ENCODE data around the gene SCN3B.
"Not testable (repeated sequence)": the region's sequence is repeated elsewhere in the genome, so short reads cannot be mapped to it uniquely, and the experiment has no call there.

SCN3B gene, protein sequence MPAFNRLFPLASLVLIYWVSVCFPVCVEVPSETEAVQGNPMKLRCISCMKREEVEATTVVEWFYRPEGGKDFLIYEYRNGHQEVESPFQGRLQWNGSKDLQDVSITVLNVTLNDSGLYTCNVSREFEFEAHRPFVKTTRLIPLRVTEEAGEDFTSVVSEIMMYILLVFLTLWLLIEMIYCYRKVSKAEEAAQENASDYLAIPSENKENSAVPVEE

GRCh38 chr11:123654566-123655081, at the start of gene SCN3B:
SCN3B (minus strand) TSS chr11:123654624; CDS start chr11:123653801, 823 bp downstream.
- peak; percentile 78 for DNase-seq

GRCh38 chr11:123702696-123703095, 48.3 kb upstream of the SCN3B start:
- no peak for DNase-seq

GRCh38 chr11:123702139-123702538, 47.7 kb upstream of the SCN3B start:
- DNase-seq = no peak

- DNase-seq = no peak
These were observed 46.3 kb upstream of the SCN3B start for GRCh38 chr11:123700772-123701171.

DNA sequence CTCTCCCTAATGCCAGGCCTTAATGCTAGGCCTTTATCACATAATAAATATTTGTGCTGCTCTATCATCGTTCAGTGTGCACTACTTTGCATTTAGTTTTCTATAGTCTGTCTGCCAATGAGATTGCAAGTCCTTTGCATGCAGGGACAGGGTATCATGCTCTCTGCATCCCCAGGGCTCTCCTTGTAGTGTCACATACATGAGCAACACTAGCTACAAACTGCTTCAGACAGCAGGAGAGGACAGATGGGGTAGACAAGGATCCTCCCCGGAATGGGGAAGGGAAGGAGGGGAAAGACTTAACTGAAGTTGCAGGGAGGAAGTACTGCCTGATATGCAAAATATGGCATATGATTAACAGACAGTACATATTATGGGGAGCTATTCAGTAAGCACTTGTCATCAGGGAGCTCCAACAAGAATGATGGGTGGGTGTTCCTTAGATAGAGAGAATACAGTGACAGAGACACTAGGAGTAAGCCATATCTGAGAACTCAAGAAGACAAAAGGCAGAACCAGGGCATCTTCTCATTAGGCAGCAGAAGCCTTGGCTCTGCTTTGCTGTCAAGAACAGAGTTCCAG, 44.2 kb upstream of the SCN3B start:
- no peak for DNase-seq

DNA sequence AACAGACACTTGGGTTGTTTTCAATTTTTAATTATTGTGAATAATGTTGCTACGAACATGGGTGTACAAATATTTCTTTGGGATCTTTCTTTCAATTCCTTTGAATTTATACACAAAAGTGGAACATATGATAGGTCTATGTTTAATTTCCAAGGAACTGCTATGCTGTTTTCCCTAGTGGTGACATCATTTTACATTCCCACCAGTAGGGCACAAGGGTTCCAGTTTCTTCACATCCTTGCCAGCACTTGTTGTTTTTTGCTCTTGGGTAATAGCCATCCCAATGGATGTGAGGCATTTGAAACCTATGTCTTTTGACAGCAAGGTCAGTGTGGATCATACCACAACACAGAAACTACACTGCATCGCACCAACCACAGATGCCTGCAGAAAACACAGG, 41.8 kb upstream of the SCN3B start:
- DNase-seq = no peak

- no peak for DNase-seq
These were observed 40.8 kb upstream of the SCN3B start for GRCh38 chr11:123695231-123695630.

GRCh38 chr11:123694551-123694950, 40.1 kb upstream of the SCN3B start:
- no peak for DNase-seq

- DNase-seq = no peak
These were observed 38.5 kb upstream of the SCN3B start for GRCh38 chr11:123692961-123693360.

DNA sequence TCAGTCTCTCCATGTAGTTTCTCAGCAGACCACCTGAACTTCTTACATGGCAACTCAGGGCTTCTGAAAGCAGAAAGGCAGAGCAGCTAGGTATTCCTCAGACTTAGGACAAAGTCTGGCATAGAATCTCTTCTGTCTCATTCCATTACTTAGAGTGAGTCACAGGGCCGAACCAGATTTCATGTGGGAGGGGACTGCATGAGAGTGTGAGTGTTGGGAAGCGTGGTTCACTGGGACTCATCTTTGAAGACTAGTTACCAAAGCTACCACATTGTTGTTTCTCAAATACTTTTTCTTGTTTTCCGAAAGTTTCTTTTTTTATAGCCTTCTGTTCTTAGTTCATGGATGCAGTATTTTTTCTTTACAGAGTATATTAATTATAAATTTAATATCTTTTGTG, 36.1 kb upstream of the SCN3B start:
- DNase-seq = no peak

- DNase-seq = no peak
These were observed 30.2 kb upstream of the SCN3B start for GRCh38 chr11:123684601-123685000.

- DNase-seq = no peak
These were observed 29.2 kb upstream of the SCN3B start for GRCh38 chr11:123683428-123684170.

DNA sequence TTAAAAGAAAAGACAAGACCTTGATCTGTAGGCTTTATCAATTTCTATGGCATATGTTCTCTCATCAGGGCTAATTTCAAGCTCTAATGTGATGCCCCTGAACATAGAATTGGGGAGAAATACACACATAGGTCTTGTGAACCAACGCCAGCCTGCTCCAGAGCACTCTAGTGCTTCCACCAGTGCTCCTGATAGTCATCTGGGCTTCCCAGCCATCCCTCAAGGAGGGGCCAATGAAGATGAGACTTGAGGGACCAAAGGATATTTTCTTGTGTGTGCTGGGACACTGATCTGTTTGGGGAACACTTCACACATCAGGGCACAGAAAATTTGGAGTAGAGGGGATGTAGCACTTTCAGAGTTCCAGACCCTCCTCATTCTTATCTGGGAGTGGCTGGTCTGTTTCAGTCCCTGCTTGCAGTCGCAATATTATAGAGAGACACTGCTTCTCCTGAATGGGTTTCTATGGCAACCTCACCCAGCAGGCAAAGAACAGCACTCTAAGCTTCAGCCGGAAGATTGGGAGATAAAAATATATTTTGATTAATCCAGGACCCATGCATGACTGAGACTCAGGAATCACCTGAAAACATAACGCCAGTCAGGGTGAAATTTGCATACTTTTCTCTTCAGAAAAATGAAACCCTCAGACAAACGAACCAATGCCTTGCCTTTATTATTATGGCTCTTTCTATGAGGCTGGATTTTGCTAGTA, 28.4 kb upstream of the SCN3B start:
- no peak for DNase-seq

GRCh38 chr11:123681030-123681429, 26.6 kb upstream of the SCN3B start:
- no peak for DNase-seq

- DNase-seq = no peak
These were observed 23.8 kb upstream of the SCN3B start for GRCh38 chr11:123678246-123678645.

- DNase-seq = no peak
These were observed 23.1 kb upstream of the SCN3B start for GRCh38 chr11:123677510-123677909.

GRCh38 chr11:123674297-123674696, 19.9 kb upstream of the SCN3B start:
- DNase-seq = no peak

GRCh38 chr11:123672568-123672967, 18.1 kb upstream of the SCN3B start:
- DNase-seq = no peak

DNA sequence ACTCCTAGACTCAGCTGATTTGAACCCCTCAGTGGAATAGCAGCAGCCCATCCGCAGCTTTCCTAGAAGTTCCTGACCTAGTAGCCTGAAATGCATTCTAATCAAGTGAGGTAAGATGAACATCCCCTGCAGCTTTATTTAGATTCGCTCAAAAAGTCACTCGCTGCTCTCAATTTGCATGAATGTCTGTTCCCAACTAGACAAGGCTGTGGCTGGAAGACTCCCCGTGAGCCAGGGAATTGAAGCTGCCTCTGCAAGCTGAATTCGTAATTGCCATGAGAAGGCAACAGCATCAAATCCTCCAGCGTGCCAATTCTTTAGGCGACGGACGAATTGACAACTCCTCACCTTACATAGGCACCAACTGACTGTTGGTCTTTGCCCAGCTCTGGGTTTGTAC, 17.1 kb upstream of the SCN3B start:
- DNase-seq = no peak

- DNase-seq = no peak
These were observed 15.7 kb upstream of the SCN3B start for GRCh38 chr11:123670081-123670480.

DNA sequence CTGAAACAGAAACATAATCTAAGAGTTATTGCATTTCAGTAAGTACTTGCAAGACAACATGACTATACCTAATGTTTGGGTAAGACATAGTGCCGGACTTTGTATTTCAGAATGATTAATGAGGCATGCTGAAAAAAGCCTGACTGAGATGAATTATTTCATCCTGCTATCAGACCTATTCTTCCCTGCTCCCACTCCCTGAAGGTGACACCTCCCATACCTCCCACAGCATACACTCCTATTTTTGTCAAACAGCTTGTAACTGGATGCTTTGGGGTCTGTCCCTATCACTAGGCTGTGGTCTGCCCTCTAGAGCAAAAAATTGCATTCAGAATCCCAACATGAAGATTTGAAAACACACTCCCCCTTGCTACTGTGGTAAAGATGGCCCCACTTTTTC, 10.9 kb upstream of the SCN3B start:
- no peak for DNase-seq

DNA sequence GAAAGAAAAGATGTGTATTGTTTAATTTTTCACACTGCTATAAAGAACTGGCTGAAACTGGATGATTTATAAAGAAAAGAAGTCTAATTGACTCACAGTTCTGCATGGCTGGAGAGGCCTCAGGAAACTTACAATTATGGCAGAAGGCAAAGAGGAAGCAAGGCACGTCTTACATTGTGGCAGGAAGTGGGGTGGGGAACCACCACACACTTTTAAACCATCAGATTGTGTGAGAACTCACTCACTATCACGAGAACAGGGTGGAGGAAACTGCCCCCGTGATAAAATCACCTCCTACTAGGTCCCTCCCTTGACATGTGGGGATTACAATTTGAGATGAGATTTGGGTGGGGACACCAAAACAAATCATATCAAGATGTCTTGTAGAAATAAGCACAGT, 5.5 kb upstream of the SCN3B start:
- not testable (repeated sequence) for DNase-seq

GRCh38 chr11:123659311-123659710, 4.9 kb upstream of the SCN3B start:
- DNase-seq = no peak
